WERI-Rb-1 (cell line): ENCODE data around the gene TNS1.

Source experiments
- DNase-seq: peaks from one replicate; pipeline ENCODE4 v3.0.0-alpha.2; 2020
- H3K27ac ChIP-seq: fragments of 250-450 bp; sonication (Bioruptor Pico); 2 replicates; pipeline ENCODE4 v1.5.1; 2020; ENCODE audit warnings: mild to moderate bottlenecking, moderate library complexity
- H3K27me3 ChIP-seq: fragments of 250-450 bp; sonication (Bioruptor Pico); 2 replicates; pipeline ENCODE4 v1.5.1; 2021; ENCODE audit warnings: mild to moderate bottlenecking, low read depth, moderate library complexity; ENCODE audit not compliant: insufficient read depth, severe bottlenecking
- H3K36me3 ChIP-seq: fragments of 250-450 bp; sonication (Bioruptor Pico); 2 replicates; pipeline ENCODE4 v1.5.1; 2020; ENCODE audit warnings: mild to moderate bottlenecking, moderate library complexity
- H3K4me3 ChIP-seq: 2 replicates; pipeline ENCODE4 v1.5.1; 2011; ENCODE audit warnings: low read depth, mild to moderate bottlenecking, control low read depth, low read length
- H3K9me3 ChIP-seq: fragments of 250-450 bp; sonication (Bioruptor Pico); 2 replicates; pipeline ENCODE4 v1.5.1; 2021; ENCODE audit warnings: mild to moderate bottlenecking, moderate library complexity; ENCODE audit not compliant: severe bottlenecking
- CTCF ChIP-seq: IDR thresholded peaks from 2 replicates; pipeline ENCODE4 v1.5.1; 2011; ENCODE audit warnings: low read depth, mild to moderate bottlenecking, control low read depth, inconsistent platforms, low read length

TNS1 gene

GRCh38 chr2:217836901-217837491 is 165.8 kb downstream of the TNS1 start:
- no peaks in the 10 kb centered on the region for H3K36me3 ChIP-seq
- H3K27ac ChIP-seq, result no peak overlapping the region
- no peaks in the 10 kb centered on the region for H3K27me3 ChIP-seq
- H3K9me3 ChIP-seq, result no peaks in the 10 kb centered on the region
- peak; percentile 14; the same call in 1 of the 2 replicates for TF ChIP-seq CTCF
- DNase-seq, result no peak
- no peak overlapping the region for H3K4me3 ChIP-seq

DNA sequence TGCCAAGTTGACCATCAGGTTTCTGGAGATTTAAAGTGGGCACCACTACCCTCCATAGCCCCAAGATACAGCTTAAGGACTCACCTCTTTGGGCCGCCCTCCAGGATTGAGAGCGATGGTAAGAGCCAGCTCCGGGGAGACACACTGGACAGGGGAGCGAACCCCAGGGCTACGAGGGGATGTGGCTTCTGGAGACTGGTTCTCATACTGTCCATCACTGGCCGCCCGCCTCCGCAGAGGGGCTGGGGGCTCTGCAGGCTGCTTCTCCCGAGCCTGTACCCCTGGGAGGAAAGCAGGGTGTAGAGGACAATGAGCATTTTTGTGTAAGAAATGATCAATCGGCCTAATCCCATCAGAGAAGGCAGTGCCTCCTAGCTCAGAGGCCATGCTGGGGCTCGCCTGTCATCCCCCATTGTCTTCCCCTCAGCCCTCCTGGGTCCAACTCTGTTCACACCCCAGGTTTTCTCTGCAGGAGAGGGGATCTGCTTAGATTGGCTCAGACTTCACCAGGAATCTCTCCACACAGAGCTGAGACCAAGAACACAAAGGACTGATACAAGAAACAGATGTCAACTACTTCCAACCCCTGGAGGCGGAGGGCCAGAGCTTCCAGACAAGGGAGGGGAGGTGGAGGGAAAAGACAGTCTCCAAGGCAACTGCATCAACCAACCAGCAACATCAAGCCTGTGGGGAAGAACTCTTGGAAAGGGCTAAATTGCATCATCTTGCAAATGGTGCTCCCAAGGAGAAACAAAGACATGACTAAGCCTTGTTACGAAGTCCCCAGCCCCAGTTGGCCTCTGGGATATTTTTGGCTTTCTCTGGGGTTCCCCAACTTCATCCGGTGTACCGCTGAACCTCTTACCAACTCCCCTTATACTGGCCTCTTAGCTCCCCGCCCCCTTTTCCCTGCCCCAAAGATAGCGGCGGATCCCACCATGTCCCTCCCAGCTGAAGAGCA is 166.6 kb downstream of the TNS1 start:
- Histone ChIP-seq H3K9me3 (no peaks in the 10 kb centered on the region), H3K27ac (no peak overlapping the region), H3K36me3 (no peaks in the 10 kb centered on the region), H3K27me3 (no peaks in the 10 kb centered on the region), H3K4me3 (no peak overlapping the region)
- no peak for TF ChIP-seq CTCF
- DNase-seq, result no peak

DNA sequence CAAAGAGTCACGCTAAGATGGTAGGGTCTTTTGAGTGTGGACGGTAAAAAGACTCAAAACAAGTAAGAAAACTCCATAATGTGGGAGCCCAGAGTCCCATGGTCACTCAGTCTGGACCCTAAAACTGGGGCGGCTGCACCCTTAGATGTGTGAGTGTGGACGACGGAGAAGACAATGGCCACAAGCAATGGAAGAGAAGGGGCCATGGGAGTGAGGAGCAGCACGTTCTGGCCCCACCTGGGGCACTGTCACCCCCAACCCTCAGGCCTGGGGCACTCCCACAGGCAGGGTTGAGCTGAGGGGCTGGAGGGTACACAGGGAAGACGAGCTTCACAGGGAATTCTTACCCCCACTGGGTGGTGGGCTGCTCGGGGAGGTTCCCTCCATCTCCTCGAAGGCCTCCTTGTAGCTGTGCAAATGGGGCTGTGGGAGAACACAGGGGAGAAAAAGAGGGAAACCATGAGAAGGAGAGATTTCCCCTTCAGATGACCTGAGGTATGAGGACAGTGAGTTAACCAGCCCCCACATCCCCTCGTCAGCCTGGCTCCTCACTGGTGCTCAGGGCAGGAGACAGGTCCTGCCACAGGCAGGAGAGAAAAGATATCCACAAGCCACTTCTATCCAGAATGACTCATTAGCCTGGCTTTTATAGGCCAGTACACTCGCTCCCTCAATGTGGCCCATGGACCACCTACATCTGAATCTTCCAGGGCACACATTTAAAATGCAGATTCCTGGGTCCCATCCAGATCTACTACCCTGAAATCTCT is 167.9 kb downstream of the TNS1 start:
- Histone ChIP-seq H3K9me3 (no peaks in the 10 kb centered on the region), H3K27me3 (no peaks in the 10 kb centered on the region), H3K27ac (no peak overlapping the region), H3K4me3 (no peak overlapping the region), H3K36me3 (no peaks in the 10 kb centered on the region)
- TF ChIP-seq CTCF, result no peak
- no peak for DNase-seq

DNA sequence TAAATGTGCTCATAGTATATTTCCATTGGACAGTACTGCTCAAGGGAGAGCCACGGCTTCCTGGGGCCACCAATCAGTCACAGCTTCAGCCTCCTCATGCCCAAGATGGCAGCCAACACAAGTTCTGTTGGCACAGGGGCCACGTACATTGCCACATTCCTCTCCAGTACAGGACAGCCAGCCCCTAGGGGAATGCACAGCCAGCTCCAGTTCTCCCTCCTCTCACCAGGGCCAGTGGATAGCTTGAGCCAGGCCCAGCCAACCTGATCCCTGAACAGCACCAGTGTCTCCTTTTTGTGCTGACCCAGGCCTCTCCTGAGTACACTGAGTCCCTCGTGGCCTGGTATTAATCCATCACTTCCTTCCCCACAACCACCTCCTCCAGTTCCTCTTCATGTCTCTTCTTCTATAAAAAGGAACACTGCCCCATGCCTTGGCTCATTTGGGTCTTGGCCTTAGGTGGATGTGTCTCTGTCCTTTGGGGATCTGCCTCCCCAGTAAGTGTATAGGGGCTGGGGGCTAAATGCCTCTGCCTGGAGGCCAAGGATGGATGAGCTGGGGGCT is 168.7 kb downstream of the TNS1 start:
- Histone ChIP-seq H3K36me3 (no peaks in the 10 kb centered on the region), H3K9me3 (no peaks in the 10 kb centered on the region), H3K27ac (no peak overlapping the region), H3K4me3 (no peak overlapping the region), H3K27me3 (no peaks in the 10 kb centered on the region)
- no peak for DNase-seq
- no peak for TF ChIP-seq CTCF

- Histone ChIP-seq H3K27me3 (no peaks in the 10 kb centered on the region), H3K36me3 (no peaks in the 10 kb centered on the region)
Observed at GRCh38 chr2:217833439-217833838, 169.4 kb downstream of the TNS1 start.

More at GRCh38 chr2:217833439-217833838, 169.4 kb downstream of the TNS1 start:
- no peak for DNase-seq
- no peak for TF ChIP-seq CTCF
- Histone ChIP-seq H3K9me3 (no peaks in the 10 kb centered on the region), H3K4me3 (no peak overlapping the region), H3K27ac (no peak overlapping the region)
